RKO (cell line): ENCODE measurements around the gene DMKN.
A peak's percentile ranks its signal among the peaks of the same experiment; 100 is the strongest.

Source experiments
- DNase-seq: peaks from one replicate; pipeline ENCODE4 v3.0.0-alpha.2; 2016; ENCODE audit warnings: low spot score

The DMKN gene

GRCh38 chr19:35525873-35526272 is 12.4 kb upstream of the DMKN start:
- no peak for DNase-seq

GRCh38 chr19:35524181-35524837 is 10.9 kb upstream of the DMKN start:
- DNase-seq = no peak

GRCh38 chr19:35522745-35523327 is 9.4 kb upstream of the DMKN start:
- DNase-seq = no peak

- DNase-seq = no peak
Observed at GRCh38 chr19:35521124-35521743, 7.8 kb upstream of the DMKN start.

- no peak for DNase-seq
Observed at GRCh38 chr19:35519291-35519690, 5.8 kb upstream of the DMKN start.

- peak; percentile 78 for DNase-seq
Observed at GRCh38 chr19:35518313-35518712, 4.9 kb upstream of the DMKN start.

GRCh38 chr19:35517342-35517741 is 3.9 kb upstream of the DMKN start:
- DNase-seq = no peak

- no peak for DNase-seq
Observed at GRCh38 chr19:35516310-35516709, 2.9 kb upstream of the DMKN start.

- DNase-seq = no peak
Observed at GRCh38 chr19:35514282-35514809, 897 bp upstream of the DMKN start.

- no peak for DNase-seq
Observed at GRCh38 chr19:35512831-35513627, 420 bp downstream of the DMKN start.

- no peak for DNase-seq
Observed at GRCh38 chr19:35511337-35511736, 2.1 kb downstream of the DMKN start.

GRCh38 chr19:35510626-35510964 is 2.9 kb downstream of the DMKN start:
- no peak for DNase-seq

- peak; percentile 66 for DNase-seq
Observed at GRCh38 chr19:35509861-35510625, 3.4 kb downstream of the DMKN start.

GRCh38 chr19:35509018-35509652 is 4.3 kb downstream of the DMKN start:
- peak; percentile 52 for DNase-seq

GRCh38 chr19:35508129-35508528 is 5.3 kb downstream of the DMKN start:
- no peak for DNase-seq

- DNase-seq = no peak
Observed at GRCh38 chr19:35507561-35507960, 5.9 kb downstream of the DMKN start.

- no peak for DNase-seq
Observed at GRCh38 chr19:35506011-35506410, 7.4 kb downstream of the DMKN start.

- DNase-seq = no peak
Observed at GRCh38 chr19:35502751-35503150, 10.7 kb downstream of the DMKN start.

GRCh38 chr19:35501684-35502083 is 11.8 kb downstream of the DMKN start:
- no peak for DNase-seq

GRCh38 chr19:35500611-35501010 is 12.8 kb downstream of the DMKN start:
- no peak for DNase-seq

GRCh38 chr19:35498984-35499527 is 14.4 kb downstream of the DMKN start:
- no peak for DNase-seq
